Measurements from ENCODE around the gene C2.
A peak's percentile ranks its signal among the peaks of the same experiment; 100 is the strongest.
"Not testable (repeated sequence)": the region's sequence is repeated elsewhere in the genome, so short reads cannot be mapped to it uniquely, and the experiment has no call there.

The C2 gene

GRCh38 chr6:31928672-31928939 is 1.1 kb downstream of the C2 start:
- DNase-seq = no peak

GRCh38 chr6:31930962-31931361 is 3.4 kb downstream of the C2 start:
- no peak for DNase-seq

GRCh38 chr6:31932137-31932536 is 4.6 kb downstream of the C2 start:
- DNase-seq = not testable (repeated sequence)

GRCh38 chr6:31933537-31933936 is 6.0 kb downstream of the C2 start:
- DNase-seq = no peak

- no peak for DNase-seq
Measured at GRCh38 chr6:31935021-31935420, 7.5 kb downstream of the C2 start.

GRCh38 chr6:31935823-31936222 is 8.3 kb downstream of the C2 start:
- no peak for DNase-seq

GRCh38 chr6:31940256-31940664 is 12.7 kb downstream of the C2 start:
- no peak for DNase-seq

- no peak for DNase-seq
Measured at GRCh38 chr6:31943742-31944141, 16.2 kb downstream of the C2 start.

GRCh38 chr6:31945154-31945506 is 17.6 kb downstream of the C2 start:
- DNase-seq = no peak

GRCh38 chr6:31945507-31946369 is 18.2 kb downstream of the C2 start, which contains the start of gene CFB:
Gene CFB, plus strand, starts transcription at chr6:31946095. Its CDS starts 127 bp downstream, at chr6:31946222.
- no peak for DNase-seq

GRCh38 chr6:31946370-31946885 is 18.9 kb downstream of the C2 start:
- DNase-seq = no peak

GRCh38 chr6:31947070-31947675 is 19.7 kb downstream of the C2 start:
- no peak for DNase-seq

GRCh38 chr6:31947864-31948263 is 20.3 kb downstream of the C2 start:
- DNase-seq = no peak

- no peak for DNase-seq
Measured at GRCh38 chr6:31948306-31948705, 20.8 kb downstream of the C2 start.

GRCh38 chr6:31948753-31949413 is 21.4 kb downstream of the C2 start:
- no peak for DNase-seq

- DNase-seq = no peak
Measured at GRCh38 chr6:31949926-31950548, 22.5 kb downstream of the C2 start.

GRCh38 chr6:31952140-31952805 is 24.8 kb downstream of the C2 start:
- DNase-seq = peak; percentile 6

- DNase-seq = no peak
Measured at GRCh38 chr6:31952890-31953289, 25.4 kb downstream of the C2 start.

GRCh38 chr6:31954511-31954910 is 27.0 kb downstream of the C2 start:
- no peak for DNase-seq

GRCh38 chr6:31956796-31957195 is 29.3 kb downstream of the C2 start:
- DNase-seq = no peak

- no peak for DNase-seq
Measured at GRCh38 chr6:31958412-31958740, 30.9 kb downstream of the C2 start.

GRCh38 chr6:31958741-31959739 is 31.5 kb downstream of the C2 start, which contains the start of the genes NELFE and SKIC2:
Gene NELFE, minus strand, starts transcription at chr6:31958971. Its CDS starts 525 bp downstream, at chr6:31958446.
Gene SKIC2, plus strand, starts transcription at chr6:31959175. Its CDS starts 18 bp downstream, at chr6:31959193.
- peak; percentile 94 for DNase-seq

Data from NCI-H1092 (cell line).